ENCODE results near the gene VANGL2.

- TF ChIP-seq POLR2AphosphoS5 (IDR thresholded peaks at IDR 0.05) = no peak
- TF ChIP-seq CTCF (IDR thresholded peaks at IDR 0.05; ENCODE audit: poor library complexity, severe bottlenecking) = no peak
- TF ChIP-seq EP300 (conservative IDR thresholded peaks at IDR 0.05; ENCODE audit: poor library complexity, severe bottlenecking) = no peak
- no peak for TF ChIP-seq MXI1 (conservative IDR thresholded peaks at IDR 0.05; ENCODE audit: poor library complexity, severe bottlenecking)
- TF ChIP-seq REST (IDR thresholded peaks at IDR 0.05; ENCODE audit: borderline replicate concordance) = no peak
- no peak for TF ChIP-seq TAF1 (IDR thresholded peaks at IDR 0.05; ENCODE audit: low read depth)
- TF ChIP-seq RAD21 (conservative IDR thresholded peaks at IDR 0.05) = no peak
These were observed 29.6 kb upstream of the VANGL2 start for GRCh38 chr1:160370561-160371345.

All from neural cell (in vitro differentiated cells).